ENCODE data around the gene TENM3.

TENM3 gene

DNA sequence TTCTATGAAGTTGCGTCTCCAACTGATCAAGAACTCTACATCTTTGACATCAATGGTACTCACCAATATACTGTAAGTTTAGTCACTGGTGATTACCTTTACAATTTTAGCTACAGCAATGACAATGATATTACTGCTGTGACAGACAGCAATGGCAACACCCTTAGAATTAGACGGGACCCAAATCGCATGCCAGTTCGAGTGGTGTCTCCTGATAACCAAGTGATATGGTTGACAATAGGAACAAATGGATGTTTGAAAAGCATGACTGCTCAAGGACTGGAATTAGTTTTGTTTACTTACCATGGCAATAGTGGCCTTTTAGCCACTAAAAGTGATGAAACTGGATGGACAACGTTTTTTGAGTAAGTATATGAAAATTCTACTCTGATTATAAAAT, 511.7 kb downstream of the TENM3 start:
- DNase-seq = no peak

- no peak for DNase-seq
Measured at GRCh38 chr4:182756161-182756690, 513.0 kb downstream of the TENM3 start.

GRCh38 chr4:182758273-182758672, 515.1 kb downstream of the TENM3 start:
- DNase-seq = no peak

DNA sequence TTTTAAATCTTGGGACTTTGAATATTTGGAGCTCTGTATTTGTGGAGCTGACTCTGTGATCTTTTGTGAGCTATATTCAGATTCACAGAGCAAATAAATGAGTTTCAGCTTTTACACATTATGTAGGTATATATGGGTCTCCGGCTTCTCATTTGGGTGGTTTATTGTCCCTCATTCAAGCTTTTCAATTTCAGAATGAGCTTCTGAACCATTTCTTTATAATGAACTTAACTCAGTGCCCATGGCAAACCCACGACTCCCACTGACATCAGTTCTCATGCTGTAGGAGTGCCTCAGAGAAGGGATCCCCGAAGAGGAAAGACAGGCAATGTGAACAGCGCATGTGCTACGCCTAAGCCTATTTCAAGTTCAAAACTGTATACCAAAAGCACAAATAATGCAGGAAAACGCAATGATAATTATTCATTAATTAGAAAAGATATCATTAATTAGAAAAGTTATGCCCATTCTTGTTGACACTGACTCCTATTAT, 517.4 kb downstream of the TENM3 start:
- no peak for DNase-seq

DNA sequence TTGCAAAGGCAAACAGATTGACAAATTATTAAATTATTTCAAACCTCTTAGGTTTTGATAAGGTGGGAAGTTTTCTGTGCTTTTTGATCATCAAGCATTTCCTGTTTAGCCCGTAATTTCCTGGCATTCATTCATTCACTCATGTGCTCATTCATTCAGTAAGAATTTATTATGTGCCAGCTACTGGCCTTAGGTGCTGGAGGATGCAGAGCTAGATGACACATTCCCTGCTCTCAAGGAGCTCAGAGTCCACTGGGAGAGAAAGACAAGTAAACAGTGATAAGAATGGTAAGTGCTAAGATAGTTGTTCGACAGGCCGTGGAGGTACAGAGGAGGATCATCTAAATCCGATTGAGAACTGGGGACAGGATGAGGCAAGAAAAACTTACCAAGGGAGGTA, 520.9 kb downstream of the TENM3 start:
- DNase-seq = no peak

- no peak for DNase-seq
Measured at GRCh38 chr4:182764642-182765041, 521.4 kb downstream of the TENM3 start.

DNA sequence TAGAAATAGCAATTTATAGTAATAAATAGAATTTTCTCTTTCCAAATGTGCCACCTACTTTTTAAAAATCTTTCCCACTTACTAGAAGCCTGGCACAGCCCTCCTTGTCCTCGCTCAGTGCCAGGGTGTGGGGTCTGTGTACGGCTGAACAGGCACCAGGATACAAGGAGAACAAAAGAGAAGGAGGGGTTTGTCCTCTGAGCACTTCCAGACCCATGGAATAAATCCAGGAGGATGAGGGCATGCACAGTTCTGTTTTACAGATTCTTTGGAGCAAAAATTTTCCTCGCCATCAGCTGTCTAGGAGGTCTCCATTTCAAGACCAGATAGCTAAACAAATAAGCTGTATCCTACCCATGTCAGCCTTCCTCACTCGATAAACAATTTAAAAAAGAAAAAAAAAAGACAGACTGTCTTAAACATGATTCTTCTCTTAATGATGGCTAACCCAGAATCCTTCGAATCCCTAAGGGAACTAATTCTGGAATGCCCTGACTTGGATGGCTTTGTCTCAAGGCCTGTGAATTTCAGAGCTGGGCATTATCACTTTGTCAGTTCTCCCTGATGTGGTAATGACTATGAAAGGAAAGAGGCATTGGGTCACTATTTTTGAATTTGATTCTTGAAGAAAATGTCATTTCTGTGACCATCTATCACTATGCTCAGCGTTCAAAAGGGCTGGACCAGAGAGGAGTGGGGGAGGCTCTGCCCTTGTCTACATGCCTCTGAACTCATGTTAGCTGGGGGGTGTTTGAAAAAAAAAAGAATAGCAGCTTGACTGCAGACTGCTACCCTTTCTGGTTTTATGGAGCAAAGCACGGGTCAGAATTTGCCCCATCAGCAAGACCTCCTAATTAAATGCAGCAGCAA, 523.0 kb downstream of the TENM3 start:
- no peak for DNase-seq

- DNase-seq = no peak
Measured at GRCh38 chr4:182766857-182767250, 523.7 kb downstream of the TENM3 start.

GRCh38 chr4:182768838-182769237, 525.6 kb downstream of the TENM3 start:
- DNase-seq = no peak

DNA sequence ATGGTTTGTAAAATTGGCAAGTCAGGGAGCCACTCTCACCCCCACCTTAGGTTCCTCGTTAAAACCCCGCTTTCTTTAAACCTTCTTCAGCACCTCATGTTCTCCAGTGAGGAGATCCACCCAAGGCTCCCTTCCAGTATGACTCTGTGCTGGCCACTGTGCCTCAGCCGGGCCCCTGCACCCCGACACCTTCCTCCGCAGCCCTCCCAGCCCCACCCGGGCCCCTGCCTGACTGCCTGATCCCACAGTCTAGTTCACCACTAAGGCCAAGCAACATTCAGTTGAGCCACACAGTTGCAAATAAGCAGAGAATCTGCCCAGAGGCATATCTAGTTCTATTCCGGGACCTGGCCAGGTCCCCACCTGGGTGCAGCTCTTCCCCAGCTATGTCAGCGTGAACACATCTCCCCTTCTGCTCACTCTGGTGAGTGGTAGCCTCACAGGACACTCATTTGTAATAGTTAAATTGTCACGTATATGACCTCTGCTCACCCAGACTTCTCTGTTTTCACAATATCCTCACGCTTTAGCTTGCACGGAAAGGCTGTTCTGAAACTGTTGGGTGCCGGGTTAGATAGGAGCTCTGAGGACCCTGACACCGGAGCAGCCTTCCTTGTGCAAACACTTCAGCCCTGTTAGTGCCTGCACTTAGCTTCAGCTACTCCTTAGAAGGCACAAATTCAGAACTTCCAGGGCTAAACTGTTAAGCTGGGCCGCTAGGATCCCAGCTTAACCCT, 527.2 kb downstream of the TENM3 start:
- no peak for DNase-seq

DNA sequence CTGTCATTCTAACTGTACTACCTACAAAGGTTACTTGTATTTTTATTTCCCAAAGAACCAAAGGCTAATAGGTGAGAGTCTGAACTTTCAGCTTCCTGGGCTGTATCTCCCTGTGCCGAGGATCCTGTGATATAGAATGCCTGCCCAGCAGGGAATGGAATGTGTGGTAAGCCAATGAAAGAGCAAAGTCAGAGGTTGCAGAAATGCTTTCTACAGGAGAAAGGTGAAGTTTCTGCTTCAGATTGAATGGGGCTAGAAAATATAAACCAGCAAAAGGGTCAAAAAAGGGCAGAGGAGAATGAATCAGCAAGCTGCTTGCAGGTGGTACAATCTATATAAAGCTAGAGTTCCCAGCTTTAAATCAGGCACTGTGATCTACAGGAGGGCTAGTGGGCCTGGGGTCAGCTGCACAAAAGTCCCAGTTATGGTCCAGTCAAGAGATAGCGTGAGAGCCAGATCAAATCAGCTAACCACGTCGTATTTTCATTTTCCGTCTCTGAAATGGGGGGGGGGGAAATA, 527.9 kb downstream of the TENM3 start:
- DNase-seq = no peak

DNA sequence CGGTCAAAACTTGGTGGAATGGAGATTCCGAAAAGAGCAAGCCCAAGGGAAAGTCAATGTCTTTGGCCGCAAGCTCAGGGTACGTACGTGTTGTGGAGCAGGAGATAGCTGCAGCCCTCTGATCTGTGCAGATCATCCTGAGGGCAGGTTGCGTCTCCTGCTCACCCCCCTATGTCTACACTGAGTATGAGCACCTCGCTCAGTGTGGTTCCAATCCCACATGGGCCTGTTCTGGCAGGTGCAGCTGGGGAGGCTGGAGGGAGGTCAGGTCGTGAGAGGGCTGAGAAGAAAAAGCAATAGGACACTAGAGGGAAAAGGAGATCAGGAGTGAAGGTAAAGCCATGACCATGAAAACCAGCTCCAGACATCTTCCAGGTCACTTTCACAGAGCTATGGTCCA, 531.9 kb downstream of the TENM3 start:
- no peak for DNase-seq

GRCh38 chr4:182776376-182777105, 533.3 kb downstream of the TENM3 start:
- DNase-seq = no peak

GRCh38 chr4:182778222-182778982, 535.2 kb downstream of the TENM3 start:
- DNase-seq = no peak

- DNase-seq = no peak
Measured at GRCh38 chr4:182786991-182787390, 543.8 kb downstream of the TENM3 start.

GRCh38 chr4:182788201-182788600, 545.0 kb downstream of the TENM3 start:
- no peak for DNase-seq

DNA sequence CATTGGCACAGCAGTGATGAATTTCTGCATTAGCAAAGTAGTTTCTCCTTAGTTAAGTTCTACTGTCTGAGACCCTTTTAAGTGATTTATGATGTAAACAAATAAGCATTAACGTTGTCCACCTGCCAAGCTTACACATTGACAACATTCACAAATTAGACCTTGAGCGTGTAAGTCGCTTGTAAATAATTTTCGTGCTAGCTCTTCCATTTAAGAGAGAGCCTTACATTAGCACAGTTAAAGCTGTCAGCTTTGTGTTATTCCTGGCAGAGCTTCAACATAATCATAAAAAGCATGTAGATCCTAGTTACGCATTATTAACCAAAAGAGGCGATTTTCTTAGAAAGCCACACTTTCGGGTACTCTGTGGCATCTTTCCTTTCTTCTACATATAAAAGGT, 546.3 kb downstream of the TENM3 start:
- no peak for DNase-seq

- DNase-seq = no peak
Measured at GRCh38 chr4:182795446-182796238, 552.4 kb downstream of the TENM3 start.

- no peak for DNase-seq
Measured at GRCh38 chr4:182799515-182800215, 556.5 kb downstream of the TENM3 start.

- DNase-seq = no peak
Measured at GRCh38 chr4:182800216-182800515, 557.0 kb downstream of the TENM3 start.

GRCh38 chr4:182801636-182802035, 558.4 kb downstream of the TENM3 start:
- no peak for DNase-seq

Measured in NCI-H2171 (cell line).